NCI-H146 treated with DMSO at 0.1 percent for 48 hours (cell line): ENCODE measurements around the gene COPB2.

Source experiments
- DNase-seq: peaks from one replicate; lab custom pipeline; 2025; ENCODE audit not compliant: unreplicated experiment; lab: John Stamatoyannopoulos, UW

The COPB2 gene

DNA sequence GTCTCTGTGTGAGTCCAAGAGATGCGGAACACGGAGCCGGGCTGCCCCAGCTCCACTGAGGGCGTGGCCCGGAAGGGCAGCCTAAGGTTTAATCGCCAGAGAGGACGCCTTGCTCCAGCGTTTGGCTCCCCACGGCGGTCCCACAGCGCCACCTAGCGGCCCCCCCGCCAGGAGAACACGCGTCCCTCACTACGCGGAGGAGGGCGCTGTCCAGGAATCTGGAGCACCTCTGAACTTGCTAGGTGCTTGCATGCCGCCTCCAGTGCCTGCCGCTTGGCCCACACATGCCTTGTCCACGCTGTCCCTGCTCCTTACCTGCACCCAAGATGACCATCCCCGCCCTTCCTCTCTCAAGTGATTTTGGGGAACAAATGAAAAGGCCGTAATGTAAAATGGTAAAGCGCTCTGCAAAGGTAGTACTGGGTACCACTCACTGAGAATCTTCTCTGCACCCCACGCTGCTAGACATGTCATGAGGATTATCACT is 60.0 kb downstream of the COPB2 start:
- DNase-seq = peak; percentile 73

DNA sequence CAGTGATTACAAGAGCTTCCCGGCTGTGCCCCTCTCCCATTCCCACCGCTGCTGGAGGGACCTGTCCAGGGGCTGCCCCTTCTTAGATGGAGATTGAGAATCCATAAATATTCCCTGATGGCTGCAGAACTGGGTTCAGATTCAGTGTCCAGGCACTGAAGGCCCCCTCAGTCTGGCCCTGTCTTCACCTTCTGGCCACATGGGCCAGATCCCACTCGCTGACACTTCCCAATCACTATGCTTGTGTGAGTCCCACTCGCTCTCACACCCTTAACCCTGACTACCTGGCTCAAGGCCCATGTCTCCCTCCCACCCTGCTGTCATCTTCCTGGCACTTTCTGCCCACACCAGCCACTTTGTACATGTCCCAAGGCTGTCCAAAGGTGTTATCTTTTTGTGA is 61.1 kb downstream of the COPB2 start:
- no peak for DNase-seq

DNA sequence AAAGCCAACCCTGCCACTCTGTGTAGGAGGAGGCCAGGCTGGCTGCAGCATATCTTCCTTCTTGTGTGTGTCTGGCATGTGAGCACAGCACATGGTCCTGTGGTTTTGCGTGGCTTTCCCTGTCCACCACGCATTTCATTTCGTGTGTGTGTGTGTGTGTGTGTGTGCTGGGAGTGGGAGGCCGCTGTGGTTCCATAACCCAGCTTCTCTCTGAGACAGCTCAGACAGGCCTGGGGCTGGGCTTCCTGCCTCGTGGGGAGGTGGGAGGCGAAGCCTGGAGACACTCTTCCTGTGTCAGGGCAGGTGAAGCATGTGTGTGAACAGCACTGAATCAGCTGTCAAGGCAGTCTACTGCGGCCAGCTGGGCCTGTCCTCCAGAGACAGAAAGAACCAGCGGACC is 61.6 kb downstream of the COPB2 start:
- no peak for DNase-seq

DNA sequence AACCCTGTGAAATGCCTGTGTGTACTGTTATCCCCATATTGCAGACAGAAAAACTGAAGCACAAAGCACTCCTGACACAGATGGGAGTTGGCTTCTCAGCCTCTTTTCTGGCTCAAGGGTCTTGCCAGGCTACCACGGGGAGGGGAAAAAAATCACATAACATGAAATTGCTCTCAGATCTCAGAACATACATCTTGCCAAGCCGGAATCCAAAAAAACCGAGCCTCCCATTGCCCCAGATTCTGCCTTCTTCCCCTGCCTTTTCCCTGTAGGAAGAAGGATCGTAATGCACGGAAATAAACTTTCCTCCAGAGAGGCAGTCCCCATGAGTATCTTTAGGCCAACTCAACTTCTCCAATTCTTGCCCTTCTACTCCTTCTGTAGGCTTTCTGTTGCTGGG is 62.2 kb downstream of the COPB2 start:
- no peak for DNase-seq

DNA sequence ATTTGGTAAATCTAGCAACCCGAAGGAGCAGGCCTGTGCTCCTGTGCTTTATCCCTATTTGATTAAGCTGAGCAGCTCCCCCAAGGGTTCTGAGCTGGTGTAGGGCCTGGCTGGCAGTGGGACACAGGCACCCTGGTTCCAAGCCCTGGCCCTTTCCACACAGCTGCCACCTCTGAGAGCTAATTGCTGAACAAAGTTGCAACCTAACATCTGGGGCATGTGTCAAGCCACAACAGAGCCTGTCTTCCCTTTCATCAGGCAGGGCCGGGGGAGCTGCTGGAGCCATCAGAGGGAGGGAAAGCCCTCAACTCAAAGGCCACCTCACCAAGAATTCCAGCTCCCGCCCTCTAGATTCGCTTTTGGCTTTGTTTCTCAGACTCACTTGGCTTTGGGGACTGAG is 62.7 kb downstream of the COPB2 start:
- DNase-seq = no peak

DNA sequence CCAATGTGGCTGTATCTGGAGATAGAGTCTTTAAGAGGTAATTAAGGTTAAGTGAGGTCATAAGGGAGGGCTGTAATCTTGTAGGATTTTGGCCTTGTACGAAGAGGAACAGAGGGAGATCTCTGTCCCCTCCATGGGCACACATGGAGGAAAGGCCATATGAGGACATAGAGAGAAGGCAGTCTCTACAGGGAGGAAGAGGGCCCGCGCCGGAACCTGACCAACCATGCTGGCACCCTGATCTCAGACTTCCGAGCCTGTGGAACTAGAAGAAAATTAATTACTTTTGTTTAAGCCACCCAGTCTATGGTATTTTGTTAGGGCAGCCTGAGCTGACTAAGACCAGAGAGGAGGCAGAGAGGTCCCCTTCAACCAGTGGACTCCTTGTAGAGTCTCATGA is 63.3 kb downstream of the COPB2 start:
- DNase-seq = no peak

DNA sequence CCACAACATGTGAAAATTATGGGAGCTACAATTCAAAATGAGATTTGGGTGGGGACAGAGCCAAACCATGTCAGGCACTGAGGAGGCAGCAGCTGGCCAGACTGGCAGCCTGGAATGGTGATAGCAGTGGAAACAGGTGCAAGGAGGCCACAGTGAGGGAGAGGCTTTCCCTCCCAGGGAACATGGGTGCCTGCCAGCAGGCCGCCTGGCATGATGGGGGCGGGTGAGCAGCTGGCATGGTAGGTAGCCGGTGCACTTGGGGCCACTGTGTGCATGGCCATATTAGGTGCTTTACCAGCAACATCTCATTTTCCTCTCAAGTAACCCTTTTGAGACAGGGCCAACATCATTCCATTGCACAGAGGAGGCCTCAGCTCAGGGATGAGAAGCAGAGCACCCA is 63.9 kb downstream of the COPB2 start:
- DNase-seq = no peak

DNA sequence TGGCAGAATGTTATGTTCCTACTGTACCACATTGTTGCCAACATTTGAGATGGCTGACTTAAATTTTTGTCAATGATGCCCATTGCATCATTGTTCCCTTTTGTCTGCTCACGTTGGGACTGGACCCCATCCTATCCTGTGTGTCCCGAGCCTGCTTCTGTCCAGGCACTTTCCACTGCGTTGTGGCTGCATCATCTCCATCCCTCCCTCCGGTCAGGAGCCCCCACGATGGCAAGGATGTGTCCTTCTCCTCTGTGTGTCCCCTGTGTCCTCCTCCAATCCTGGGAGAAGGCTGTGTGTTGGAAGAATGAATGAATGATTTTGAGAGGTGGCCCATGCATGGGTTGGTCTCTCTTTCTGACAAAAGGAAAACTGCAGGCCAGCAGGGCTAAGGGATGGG is 65.0 kb downstream of the COPB2 start:
- DNase-seq = no peak

DNA sequence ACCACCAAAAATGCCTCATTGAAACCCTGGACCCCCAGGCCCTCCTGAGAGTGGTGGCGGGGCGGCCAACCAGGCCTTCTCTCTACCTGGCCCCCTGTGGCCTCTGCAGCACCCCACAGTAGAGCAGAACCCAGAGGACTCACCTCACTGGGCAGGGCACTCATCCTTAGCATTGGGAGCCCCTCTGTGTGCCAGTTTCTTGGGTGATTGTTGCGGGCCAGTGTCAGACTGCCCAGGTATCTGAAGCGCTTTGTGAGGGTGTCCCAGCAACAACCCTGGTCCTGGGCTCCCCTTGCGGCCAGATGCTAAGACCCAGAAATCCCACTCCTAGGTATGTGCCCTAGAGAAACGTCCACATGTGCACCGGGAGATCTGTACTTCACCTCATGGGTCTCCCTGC is 66.3 kb downstream of the COPB2 start:
- DNase-seq = no peak

DNA sequence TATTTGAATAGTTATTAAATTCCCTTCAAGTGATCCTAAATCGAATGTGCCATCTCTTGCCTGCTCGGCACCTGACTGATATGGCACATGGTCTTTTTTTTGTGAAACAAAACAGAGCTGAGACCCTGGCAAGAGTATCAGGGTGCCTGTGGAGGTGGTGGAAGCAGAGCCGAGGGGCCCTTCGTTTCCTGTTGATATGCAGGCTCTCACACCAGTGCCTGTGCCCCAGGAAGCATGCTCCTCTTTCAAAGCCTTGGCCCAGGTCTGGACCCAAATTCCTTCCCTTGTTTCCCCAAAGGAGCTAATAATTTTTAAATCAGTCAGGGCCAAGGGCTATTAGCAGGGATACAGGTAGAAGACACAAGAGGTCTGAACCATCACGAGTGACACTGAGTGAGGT is 67.1 kb downstream of the COPB2 start:
- DNase-seq = no peak

DNA sequence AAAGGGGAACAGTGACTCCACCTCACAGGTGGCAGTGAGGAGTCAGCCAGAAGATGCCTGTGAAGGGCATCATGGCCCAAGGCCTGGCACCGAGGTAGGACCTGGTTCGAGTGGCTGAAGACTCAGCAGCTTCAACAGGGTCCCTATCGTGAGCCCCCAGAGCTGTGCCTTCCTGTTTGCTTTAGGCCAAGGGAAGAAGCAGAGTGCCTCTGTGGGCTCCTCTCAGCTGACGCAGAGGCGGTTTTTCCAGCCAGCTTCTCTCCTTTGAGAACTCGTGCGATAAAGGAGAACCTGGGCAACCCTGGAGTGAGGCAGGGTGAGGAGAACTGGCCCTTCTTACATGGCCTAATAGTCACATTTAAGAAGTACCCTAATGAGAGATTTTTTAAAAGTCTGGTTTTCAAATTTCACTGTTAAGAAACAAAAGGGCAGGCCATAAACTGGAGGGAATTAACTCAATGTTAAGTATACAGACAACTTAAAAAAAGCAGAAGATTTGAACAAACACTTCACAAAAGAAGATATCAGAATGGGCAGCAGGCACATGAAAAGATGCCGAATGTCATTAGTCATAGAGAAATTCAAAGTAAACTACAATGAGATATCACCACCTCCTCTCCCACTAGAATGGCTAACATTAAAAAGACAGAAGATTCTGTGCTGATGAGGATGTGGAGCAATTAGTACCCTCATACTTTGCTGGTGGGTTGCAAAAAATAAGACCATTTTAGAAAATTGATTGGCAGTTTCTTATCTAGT is 68.7 kb downstream of the COPB2 start:
- DNase-seq = no peak

DNA sequence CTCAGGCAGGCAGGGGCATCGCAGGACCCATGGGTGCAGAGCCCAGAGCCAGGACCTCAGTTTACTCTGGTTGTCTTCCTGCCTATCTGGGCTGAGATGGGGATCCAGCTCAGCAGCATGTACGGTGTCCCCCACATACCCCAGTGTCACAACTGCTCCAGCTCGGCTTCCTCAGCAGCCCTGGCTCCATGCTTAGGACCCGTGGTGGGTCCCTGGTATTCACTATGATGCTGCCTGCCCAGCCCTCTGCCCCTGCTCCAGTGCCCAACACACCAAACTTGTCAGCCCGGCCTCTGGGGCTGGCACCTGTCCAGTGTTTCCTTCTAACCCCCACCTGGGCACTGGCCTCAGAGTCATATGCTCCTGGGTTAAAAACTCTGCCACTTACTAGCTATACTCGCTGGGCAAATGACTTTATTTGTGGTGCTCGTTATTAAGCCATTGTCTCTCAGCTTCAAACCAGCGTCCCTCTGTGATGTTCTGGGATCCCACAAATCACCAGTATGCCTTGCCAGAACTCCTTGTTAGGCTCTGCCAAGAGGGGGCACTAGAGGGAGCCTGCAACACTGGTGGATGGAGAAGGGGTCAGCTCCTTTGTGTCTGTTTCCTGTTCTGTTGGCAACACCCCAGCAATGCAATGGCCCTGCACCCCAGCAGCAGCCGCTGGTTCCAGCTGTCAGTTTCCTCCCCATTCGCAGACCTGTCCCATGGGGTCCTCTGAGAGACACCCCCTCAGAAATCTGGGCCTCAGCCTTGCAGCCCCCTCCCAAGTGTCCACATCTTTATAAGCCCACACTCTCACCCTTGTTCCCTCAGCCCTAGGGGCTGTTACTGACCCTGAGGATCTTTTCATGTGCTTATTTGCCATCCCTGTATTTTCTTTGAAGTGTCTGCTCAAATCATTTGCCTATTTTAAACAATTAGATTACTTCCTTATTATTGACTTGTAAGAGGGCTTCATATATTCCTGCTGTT is 69.7 kb downstream of the COPB2 start:
- no peak for DNase-seq

DNA sequence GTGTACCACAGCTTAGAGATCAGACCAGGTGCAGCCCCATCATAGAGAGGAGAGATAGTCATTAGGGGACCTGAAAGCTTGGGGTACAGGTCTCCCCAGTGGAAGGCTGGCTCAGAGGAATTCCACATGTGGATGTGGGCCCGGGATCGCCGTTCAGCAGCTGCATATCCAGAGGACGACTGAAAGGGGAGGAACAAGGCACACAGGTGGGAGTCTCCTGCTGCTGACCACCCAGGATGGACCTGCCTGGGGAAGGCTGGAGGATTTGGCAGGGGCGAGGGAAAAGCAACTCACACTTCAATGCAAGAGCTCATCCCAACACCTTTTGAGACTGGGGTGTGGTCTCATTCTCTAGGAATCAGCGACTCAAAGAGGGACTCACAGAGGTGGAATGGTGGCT is 70.6 kb downstream of the COPB2 start:
- DNase-seq = no peak

DNA sequence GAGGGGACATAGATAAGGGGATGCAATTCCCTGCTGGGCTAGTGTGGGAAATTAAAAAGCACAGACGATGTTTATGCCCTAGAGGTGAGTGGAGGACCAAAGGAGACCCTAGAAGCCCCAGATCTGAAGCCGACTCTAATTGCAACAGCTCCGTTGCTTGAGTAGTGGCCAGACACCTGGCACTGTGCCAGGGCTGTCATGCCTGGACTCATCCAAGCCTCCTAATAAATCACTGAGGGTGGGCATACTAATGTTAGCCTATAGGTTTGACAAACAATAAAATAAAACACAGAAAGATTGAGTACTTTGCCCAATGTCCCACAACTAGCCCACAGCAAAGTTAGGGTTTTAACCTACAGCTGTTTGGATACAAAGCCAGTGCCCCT is 71.0 kb downstream of the COPB2 start:
- DNase-seq = peak; percentile 33

DNA sequence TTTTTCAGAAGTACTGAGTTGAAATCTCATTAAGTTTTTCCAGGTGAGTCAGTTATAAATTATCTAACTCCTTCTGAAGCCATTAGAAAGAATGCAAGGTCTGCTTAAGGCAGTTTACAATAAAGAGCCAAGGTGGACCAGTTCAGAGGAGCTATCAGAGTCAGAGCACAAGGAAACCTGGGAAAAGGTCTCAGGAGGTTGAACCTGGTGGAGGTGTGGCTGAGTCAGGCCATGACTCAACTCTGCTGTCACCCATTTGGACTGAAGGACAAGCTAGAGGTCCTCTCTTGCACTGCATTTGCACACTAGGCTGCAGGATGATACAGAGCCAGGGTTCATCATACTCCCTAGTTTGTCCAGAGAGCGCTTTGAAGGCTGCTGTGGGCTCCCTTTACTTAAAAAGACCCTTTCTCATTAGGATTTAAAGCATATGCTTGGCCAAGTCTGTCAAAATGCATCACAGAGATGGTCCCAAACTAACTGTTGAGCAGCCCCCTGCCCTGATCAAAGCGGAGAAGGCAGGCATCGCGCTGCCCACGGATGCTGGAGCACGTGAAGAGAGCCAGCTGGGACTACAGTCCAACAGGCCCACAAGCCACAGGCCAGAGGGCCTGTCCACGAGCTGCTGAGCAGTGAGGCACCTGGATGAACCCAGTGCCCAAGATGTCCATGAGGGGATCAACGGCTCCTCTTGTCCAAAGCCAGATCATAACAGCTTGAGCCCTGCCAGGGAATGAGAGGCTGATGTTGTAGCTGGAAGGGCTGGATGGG is 71.6 kb downstream of the COPB2 start:
- DNase-seq = no peak

DNA sequence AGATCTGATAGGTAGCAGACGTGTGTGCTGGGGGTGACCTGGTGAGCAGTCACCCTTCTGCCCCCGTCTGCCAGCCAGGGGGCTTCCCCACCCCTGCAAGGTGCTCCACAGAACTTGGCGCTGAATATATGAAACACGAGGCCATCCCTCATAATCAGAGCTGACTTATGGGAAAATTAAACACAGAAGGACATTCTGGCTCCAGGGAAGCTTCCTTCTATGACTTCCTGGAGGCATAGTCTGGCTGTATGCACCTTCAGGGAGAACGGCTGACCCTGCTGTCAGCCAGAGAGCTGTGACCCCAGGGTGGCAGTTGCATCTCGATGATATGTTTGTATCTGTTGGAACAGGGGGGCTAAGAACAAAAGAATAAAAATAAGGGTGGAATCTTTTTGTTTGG is 72.2 kb downstream of the COPB2 start:
- no peak for DNase-seq

DNA sequence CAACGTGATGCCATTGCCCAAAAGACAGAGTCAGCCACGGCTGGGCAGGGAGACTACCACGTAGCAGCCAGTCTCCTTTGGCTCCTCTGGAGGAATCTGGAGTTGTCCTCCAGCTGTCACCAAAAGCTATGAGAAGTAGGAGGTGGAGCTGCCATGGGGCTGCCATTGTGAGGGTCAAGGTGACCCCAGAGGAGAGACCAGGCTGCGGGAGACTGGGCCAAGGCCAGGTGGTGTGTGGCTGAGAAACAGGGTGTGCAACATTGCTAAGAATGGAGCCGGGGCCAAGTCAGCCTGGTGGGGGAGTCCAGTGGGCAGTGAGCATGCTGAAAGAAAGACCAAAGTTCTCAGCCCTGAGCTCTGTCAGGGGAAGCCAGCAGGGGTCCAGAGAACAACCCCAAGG is 75.5 kb downstream of the COPB2 start:
- no peak for DNase-seq

DNA sequence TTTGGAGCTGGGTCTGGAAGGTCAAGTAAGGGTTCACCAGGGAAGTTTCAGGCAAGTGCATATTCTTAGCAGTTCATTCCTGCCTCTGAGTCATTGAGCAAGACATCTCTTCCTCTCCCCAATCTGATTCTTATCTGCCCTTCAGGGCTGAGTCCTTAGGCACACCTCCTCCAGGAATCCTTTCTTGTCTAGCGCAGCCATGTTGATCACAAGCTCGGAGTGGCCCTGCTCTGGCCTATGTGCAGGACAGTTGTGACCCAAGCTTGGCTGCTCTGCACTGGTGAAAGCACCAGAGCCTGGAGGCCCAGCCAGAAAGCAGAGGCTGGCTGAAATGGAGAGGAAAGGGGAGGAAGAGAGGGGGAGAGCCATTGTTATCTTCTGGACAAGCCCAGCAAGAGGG is 76.5 kb downstream of the COPB2 start:
- no peak for DNase-seq

DNA sequence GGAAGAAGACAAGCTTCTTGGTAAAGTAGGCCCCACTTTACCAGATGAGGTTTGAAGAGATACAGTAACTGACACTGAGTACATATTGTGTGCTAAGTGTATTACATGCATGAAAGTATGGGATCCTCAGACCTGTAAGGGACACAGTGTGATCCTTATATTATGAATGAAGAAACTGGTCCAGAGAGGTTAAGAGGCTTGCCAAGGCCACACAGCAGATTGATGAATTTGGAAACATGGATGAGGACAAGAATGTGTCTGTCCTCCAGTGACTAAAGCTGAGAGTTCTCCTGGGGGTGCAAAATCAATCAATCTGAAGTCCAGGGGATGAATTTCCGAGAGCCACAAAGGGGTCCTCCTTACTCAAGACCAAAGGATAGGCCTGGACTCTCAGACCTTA is 77.0 kb downstream of the COPB2 start:
- no peak for DNase-seq

DNA sequence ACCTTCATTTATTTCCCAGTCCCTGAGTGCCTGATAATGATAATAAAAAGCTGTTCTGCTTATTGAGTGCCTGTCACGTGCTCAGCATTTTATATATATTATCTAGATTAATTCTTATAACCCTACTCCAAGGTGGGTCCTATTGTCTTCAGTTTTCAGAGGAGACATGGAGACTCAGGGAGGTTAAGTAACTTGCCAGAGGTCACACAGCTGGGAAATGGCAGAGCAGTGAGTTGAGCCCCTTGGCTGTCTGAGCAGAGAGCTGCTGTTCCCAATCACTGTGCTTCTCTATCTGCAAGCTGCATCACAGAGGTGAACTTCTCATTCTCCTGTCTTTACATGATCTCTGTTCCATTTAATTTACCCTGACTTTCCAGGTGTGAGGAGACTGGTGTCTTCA is 77.9 kb downstream of the COPB2 start:
- no peak for DNase-seq

DNA sequence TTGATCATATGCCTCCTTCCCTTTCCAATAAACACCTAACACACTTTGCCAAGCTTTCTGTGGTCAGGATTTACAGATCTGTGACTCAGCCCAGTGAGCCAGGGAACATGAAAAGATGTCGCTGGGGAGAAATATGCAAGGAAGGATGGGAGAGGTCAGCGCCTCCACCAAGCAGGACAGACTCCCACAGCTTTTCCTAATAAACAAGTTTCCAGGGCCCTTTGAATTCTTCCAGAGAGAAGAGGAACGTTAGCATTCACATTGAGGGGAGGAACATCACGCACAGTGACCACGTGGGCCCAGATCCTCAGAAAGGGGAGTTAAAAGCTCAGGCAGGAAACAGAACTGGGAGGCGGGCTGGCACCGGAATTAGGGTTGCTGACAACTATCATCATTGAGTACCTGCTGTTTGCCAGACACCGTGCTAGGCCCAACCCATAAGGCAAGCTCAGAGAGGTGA is 78.9 kb downstream of the COPB2 start:
- DNase-seq = no peak
